ENCODE data around the gene ZFYVE19. TPM values are rescaled to one million over a fixed set of nuclear protein-coding genes. Genes with fewer than 3 reads are reported as not detected.
A peak's percentile ranks its signal among the peaks of the same experiment; 100 is the strongest.
"Not testable (repeated sequence)": the region's sequence is repeated elsewhere in the genome, so short reads cannot be mapped to it uniquely, and the experiment has no call there.

ZFYVE19 gene
- total RNA-seq, 2 donors from 2014 or later, result 35.9 to 38.7 TPM

DNA sequence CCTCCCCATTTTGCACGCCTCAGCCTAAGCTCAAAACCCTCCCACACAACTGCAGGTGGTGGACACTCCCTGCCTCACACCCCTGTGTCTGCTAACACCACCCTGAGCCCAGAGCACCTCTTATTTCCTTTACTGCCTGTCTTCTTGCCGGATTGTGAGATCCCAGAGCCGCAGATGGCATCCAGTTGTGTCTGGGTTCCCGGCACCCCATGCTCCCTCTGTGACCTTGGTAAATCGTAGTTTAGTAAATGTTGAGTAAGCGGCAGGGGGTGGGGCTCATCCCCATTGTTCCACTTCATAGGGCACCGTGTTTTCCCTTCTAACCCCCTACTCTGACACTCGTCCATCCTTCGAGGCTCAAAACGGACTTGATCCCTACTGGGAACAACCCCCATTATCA, 51.8 kb downstream of the ZFYVE19 start:
- H3K9me3 Mint-ChIP-seq, result no peaks in the 10 kb centered on the region
- H3K36me3 Mint-ChIP-seq (ENCODE audit: low read depth), result no peaks in the 10 kb centered on the region
- peaks cover 4% of the 10 kb centered on the region for H3K27me3 Mint-ChIP-seq

DNA sequence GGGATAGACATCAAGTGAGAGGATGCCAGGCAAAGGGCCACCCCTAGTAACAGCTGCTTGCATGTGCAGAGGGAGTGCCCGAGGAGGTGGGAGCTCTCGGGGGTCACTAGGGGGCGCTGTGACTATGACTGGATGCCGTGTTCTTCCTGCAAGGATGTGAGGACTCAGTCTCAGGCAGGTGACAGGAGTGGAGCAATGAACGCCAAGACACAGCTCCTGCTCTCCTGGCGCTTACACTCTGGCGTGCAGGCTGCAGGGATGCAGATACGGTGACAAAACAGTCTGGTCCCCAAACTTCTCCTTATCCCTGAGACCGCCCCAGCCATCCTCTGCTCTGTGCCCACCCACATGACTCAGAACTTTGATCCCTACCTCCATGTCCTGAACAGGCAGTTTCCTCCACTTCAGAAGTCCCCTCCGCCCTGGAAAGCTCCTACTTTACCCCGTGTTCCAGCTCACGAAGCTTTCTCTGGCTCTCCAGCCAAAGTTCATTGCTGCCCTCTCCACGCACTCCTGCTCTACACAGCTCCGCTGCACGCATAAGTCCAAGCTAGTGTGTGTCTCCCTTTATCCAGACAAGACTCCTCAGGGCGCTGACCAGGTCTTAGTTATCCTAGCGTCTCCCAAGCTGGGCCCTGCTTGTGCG, 52.4 kb downstream of the ZFYVE19 start:
- Mint-ChIP-seq H3K9me3 (no peaks in the 10 kb centered on the region), H3K27ac (peak overlapping the region; percentile 70), H3K4me3 (no peak overlapping the region), H3K36me3 (ENCODE audit: low read depth) (no peaks in the 10 kb centered on the region), H3K4me1 (peaks cover 10% of the 10 kb centered on the region), H3K27me3 (peaks cover 4% of the 10 kb centered on the region)
- ATAC-seq (replicated peaks), result peak; percentile 90

More for the DNA sequence above, 51.8 kb downstream of the ZFYVE19 start:
- no peak for ATAC-seq (replicated peaks)
- peaks cover 10% of the 10 kb centered on the region for H3K4me1 Mint-ChIP-seq
- H3K4me3 Mint-ChIP-seq, result no peak overlapping the region
- peak overlapping the region; percentile 70 for H3K27ac Mint-ChIP-seq

DNA sequence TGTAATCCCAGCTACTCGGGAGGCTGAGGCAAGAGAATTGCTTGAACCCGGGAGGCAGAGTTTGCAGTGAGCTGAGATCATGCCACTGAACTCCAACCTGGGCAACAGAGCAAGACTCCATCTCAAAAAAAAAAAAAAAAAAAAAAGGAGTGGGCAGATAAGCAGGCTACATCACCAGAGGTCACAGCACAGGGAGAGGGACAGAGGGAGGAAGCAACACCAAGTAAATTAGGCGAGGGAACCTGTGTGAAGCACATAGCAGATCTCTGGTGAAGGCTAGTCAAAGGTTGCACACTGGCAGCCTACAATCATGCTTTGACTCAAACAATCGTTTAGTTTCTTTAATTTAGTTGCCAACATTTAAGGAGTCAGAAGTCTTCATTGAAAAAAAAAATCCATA, 54.3 kb downstream of the ZFYVE19 start:
- H3K4me3 Mint-ChIP-seq; H3K4me1 Mint-ChIP-seq; H3K27me3 Mint-ChIP-seq; ATAC-seq (replicated peaks); H3K27ac Mint-ChIP-seq; H3K36me3 Mint-ChIP-seq (ENCODE audit: low read depth); H3K9me3 Mint-ChIP-seq: not testable (repeated sequence)

DNA sequence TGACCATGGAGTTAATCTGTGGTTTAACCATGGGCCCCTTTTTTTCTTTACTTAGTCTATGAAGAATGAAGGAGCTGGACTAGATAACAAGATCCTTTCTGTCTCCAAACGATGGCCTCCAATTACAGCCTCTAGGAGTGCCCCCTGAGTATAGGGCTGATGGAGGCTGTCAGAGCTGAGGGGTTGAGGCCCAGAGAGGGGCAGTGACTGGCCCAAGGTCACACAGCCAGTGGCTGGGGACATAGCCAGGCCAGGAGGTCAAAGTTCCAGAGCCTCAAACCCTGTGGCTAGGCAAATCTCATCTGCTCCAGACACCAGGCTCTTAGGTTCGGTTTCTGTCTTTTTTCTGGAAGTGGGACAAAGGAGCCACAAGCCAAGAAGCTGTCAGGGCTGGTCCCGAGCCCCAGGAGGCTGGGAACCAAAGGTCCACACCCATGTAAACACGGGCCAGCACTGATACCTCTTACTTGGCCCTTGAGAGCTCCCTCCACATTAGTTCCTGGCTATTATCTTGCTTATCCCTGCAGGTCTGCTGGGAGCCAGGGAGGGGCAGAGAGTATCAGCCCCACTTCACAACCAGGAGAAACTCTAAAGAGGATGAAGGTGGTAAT, 56.9 kb downstream of the ZFYVE19 start:
- Mint-ChIP-seq H3K4me1 (peaks cover 7% of the 10 kb centered on the region), H3K27ac (no peak overlapping the region), H3K4me3 (no peak overlapping the region), H3K9me3 (no peaks in the 10 kb centered on the region), H3K36me3 (ENCODE audit: low read depth) (no peaks in the 10 kb centered on the region), H3K27me3 (peaks cover 4% of the 10 kb centered on the region)
- ATAC-seq (replicated peaks), result no peak

Other genes with a start within 250 kb of the ZFYVE19 start
- gene CCDC32, start 242.0 kb upstream of the ZFYVE19 start, total RNA-seq, result 10 to 100 TPM; 34.9 to 41.3 TPM
- gene RPUSD2, start 237.8 kb upstream of the ZFYVE19 start, total RNA-seq, result 10 to 100 TPM in 1 of 2 donors, 1 to 10 TPM in 1; 8.5 to 14.2 TPM
- gene KNL1, start 212.8 kb upstream of the ZFYVE19 start, total RNA-seq, result 10 to 100 TPM; 25.0 to 39.1 TPM
- 10 to 100 TPM; 40.1 to 61.4 TPM for gene RAD51, start 111.9 kb upstream of the ZFYVE19 start, total RNA-seq
- 10 to 100 TPM; 18.4 to 30.9 TPM for gene RMDN3, start 51.8 kb upstream of the ZFYVE19 start, total RNA-seq
- 10 to 100 TPM; 46.1 to 50.4 TPM for gene GCHFR, start 43.0 kb upstream of the ZFYVE19 start, total RNA-seq
- gene C15orf62, start 37.1 kb upstream of the ZFYVE19 start, total RNA-seq, result 1 to 10 TPM; 2.4 to 2.7 TPM
- gene DNAJC17, start 384 bp downstream of the ZFYVE19 start, total RNA-seq, result 10 to 100 TPM; 30.3 to 34.3 TPM
- gene PPP1R14D, start 21.6 kb downstream of the ZFYVE19 start, total RNA-seq, result not detected
- gene SPINT1, start 37.0 kb downstream of the ZFYVE19 start, total RNA-seq, result 10 to 100 TPM in 1 of 2 donors, 1 to 10 TPM in 1; 8.4 to 11.7 TPM
- under 1 TPM; 0.24 to 0.45 TPM for gene RHOV, start 67.1 kb downstream of the ZFYVE19 start, total RNA-seq
- gene VPS18, start 87.4 kb downstream of the ZFYVE19 start, total RNA-seq, result 10 to 100 TPM in 1 of 2 donors, 1 to 10 TPM in 1; 5.6 to 12.0 TPM
- gene DLL4, start 122.3 kb downstream of the ZFYVE19 start, total RNA-seq, result not detected
- gene CHAC1, start 146.4 kb downstream of the ZFYVE19 start, total RNA-seq, result 1 to 10 TPM; 2.4 to 6.8 TPM